CD4-positive, alpha-beta memory T cell (primary cell): ENCODE results near the gene TMC3. TPM values are rescaled to one million over a fixed set of nuclear protein-coding genes. Genes with fewer than 3 reads are reported as not detected.

ENCODE experiments used
- CTCF ChIA-PET: fragments of 350-600 bp; sonication (Branson Sonifier 250); formaldehyde crosslinking; loops from one replicate; lab custom pipeline; 2021; ENCODE audit warnings: inconsistent platforms; ENCODE audit not compliant: partially characterized antibody; lab: Charles Lee
- POLR2A ChIA-PET: fragments of 350-600 bp; sonication (Branson Sonifier 250); formaldehyde crosslinking; loops from one replicate; lab custom pipeline; 2021; ENCODE audit not compliant: partially characterized antibody; lab: Charles Lee
- DNase-seq, 5 donors: peaks; one replicate each; pipeline versions ENCODE4 v3.0.0 to v3.0.0-alpha.2; 2020 to 2022; ENCODE audit warnings: mixed read lengths in 1 of 5
- H3K27ac ChIP-seq: one replicate; pipeline ENCODE4 v1.7.0; 2013; ENCODE audit warnings: low read depth, low read length
- H3K27me3 ChIP-seq: 2 replicates; pipeline ENCODE4 v1.7.0; 2013; ENCODE audit warnings: mild to moderate bottlenecking, low read length, moderate library complexity; ENCODE audit not compliant: insufficient read depth
- H3K36me3 ChIP-seq: 2 replicates; pipeline ENCODE4 v1.7.0; 2013; ENCODE audit warnings: mild to moderate bottlenecking, low read length, moderate library complexity; ENCODE audit not compliant: insufficient read depth
- H3K4me1 ChIP-seq: 2 replicates; pipeline ENCODE4 v1.7.0; 2013; ENCODE audit warnings: mild to moderate bottlenecking, low read length, moderate library complexity; ENCODE audit not compliant: insufficient read depth
- H3K4me3 ChIP-seq, 2 donors: one replicate each; pipeline ENCODE4 v1.7.0; 2013; ENCODE audit warnings: low read length in 2 of 2, mild to moderate bottlenecking in 1 of 2
- H3K9me3 ChIP-seq, 2 donors: one replicate each; pipeline ENCODE4 v1.7.0; 2013; ENCODE audit warnings: low read length in 2 of 2, control low read depth in 1 of 2; ENCODE audit not compliant: control insufficient read depth in 1 of 2
- H3K27ac Mint-ChIP-seq, 7 donors: one replicate each; pipeline ENCODE4 v1.8.0; 2020 to 2021; ENCODE audit warnings: mixed read lengths in 7 of 7, mild to moderate bottlenecking in 6 of 7, inconsistent platforms in 3 of 7, moderate library complexity in 3 of 7
- H3K27me3 Mint-ChIP-seq, 2 donors: one replicate each; pipeline ENCODE4 v1.8.0; 2020 to 2021; ENCODE audit warnings: mixed read lengths in 2 of 2
- H3K36me3 Mint-ChIP-seq, 2 donors: one replicate each; pipeline ENCODE4 v1.8.0; 2020 to 2021; ENCODE audit warnings: mixed read lengths in 2 of 2, inconsistent platforms in 1 of 2, mild to moderate bottlenecking in 1 of 2
- H3K4me1 Mint-ChIP-seq, 4 donors: one replicate each; pipeline ENCODE4 v1.8.0; 2020 to 2021; ENCODE audit warnings: mixed read lengths in 4 of 4, mild to moderate bottlenecking in 1 of 4
- H3K4me3 Mint-ChIP-seq, 8 donors: one replicate each; pipeline ENCODE4 v1.8.0; 2020 to 2021; ENCODE audit warnings: mixed read lengths in 8 of 8, mild to moderate bottlenecking in 7 of 8, moderate library complexity in 6 of 8, inconsistent platforms in 3 of 8
- H3K9me3 Mint-ChIP-seq, 8 donors: one replicate each; pipeline ENCODE4 v1.8.0; 2020 to 2021; ENCODE audit warnings: mixed read lengths in 8 of 8, mild to moderate bottlenecking in 5 of 8, inconsistent platforms in 3 of 8, moderate library complexity in 1 of 8
- intact Hi-C: fragments of 100-400 bp; cut with micrococcal nuclease; formaldehyde crosslinking; loops from one replicate; pipeline ENCODE4 v1.15.1; 2023
- polyA plus RNA-seq, 2 donors: library from polyadenylated mRNA; unstranded; fragments of 300-500 nt; fragmentation: Illumina TruSeq; gene quantifications; one replicate each; pipeline ENCODE4 v1.2.3, GENCODE V29; 2021
- total RNA-seq, 2 experiments: library from RNA; stranded (reverse); gene quantifications; one replicate each; pipeline ENCODE4 v1.2.3, GENCODE V29; 2021

TMC3 gene
- total and polyA plus RNA-seq, 4 experiments from 2014 or later, result 0.05 TPM; not detected in 3

DNA sequence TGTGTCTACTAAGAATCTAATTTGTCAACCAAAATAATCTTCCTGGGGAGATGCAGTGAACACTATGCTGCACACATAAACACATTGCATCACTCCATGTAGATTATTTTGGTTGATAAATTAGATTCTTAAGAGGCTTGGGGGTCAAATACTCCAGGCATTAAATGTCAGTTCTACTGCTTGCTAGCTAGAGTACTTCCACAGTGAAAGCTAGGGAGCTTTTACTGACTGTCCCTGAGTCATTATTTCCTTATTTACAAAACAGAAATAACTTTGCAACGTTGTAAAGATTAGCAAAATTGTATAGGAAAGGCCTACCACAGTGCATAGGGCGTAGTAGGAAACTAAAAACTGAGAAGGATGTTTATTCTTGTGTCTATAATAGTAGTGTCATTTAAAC lies 12.9 kb upstream of the TMC3 start:
- peaks cover 0 to 2% (median 0%) of the 10 kb centered on the region in 8 donors for H3K9me3 Mint-ChIP-seq
- no peaks in the 10 kb centered on the region for H3K27me3 ChIP-seq

DNA sequence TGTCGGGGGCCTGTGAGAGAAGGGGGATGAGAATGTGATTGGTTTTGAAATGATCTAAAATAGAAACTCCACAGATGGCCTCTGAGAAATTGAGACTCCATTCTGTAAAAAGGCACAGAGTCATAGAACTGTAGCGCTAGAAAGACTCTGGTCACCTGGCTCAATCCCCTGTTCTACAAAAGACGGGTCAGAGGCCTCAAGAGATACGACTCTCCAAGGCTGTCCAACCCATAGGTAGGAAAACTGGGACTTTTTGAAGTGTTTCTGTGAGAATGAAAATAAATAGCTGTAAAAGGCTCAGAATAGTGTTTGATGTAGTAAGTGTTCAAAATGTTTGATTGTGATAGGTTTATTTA lies 11.7 kb upstream of the TMC3 start:
- Mint-ChIP-seq H3K4me1 (peaks cover 2 to 10% (median 8%) of the 10 kb centered on the region in 4 donors), H3K4me3 (no peak overlapping the region), H3K27me3 (peaks cover 0 to 3% of the 10 kb centered on the region in 2 donors), H3K36me3 (peaks cover 0 to 17% of the 10 kb centered on the region in 2 donors), H3K27ac (no peak overlapping the region), H3K9me3 (peaks cover 0 to 2% (median 0%) of the 10 kb centered on the region in 8 donors)
- intact Hi-C loops, result no loop called here
- ChIA-PET CTCF (no interaction called here), POLR2A (no interaction called here)
- no peaks in the 10 kb centered on the region for H3K4me1 ChIP-seq
- H3K9me3 ChIP-seq, result no peaks in the 10 kb centered on the region
- no peak for DNase-seq
- no peak overlapping the region for H3K27ac ChIP-seq
- H3K36me3 ChIP-seq, result no peaks in the 10 kb centered on the region
- no peak overlapping the region for H3K4me3 ChIP-seq
- no peaks in the 10 kb centered on the region for H3K27me3 ChIP-seq

More for the DNA sequence above, 12.9 kb upstream of the TMC3 start:
- peaks cover 0 to 10% of the 10 kb centered on the region in 2 donors for H3K36me3 Mint-ChIP-seq
- peaks cover 0 to 3% of the 10 kb centered on the region in 2 donors for H3K27me3 Mint-ChIP-seq
- H3K4me1 ChIP-seq, result no peaks in the 10 kb centered on the region
- H3K27ac ChIP-seq, result no peak overlapping the region
- no peaks in the 10 kb centered on the region for H3K9me3 ChIP-seq
- no peaks in the 10 kb centered on the region for H3K36me3 ChIP-seq
- no peak overlapping the region for H3K27ac Mint-ChIP-seq
- peaks cover 2 to 10% (median 8%) of the 10 kb centered on the region in 4 donors for H3K4me1 Mint-ChIP-seq
- intact Hi-C loops, result no loop called here
- H3K4me3 Mint-ChIP-seq, result no peak overlapping the region
- H3K4me3 ChIP-seq, result no peak overlapping the region
- no peak for DNase-seq
- ChIA-PET CTCF (interaction anchor here (1.1 to 5.0 kb wide), 2 partner anchors 112 to 121 kb away, joined by 3 to 28 read pairs; no protein-coding TSS in a partner anchor), POLR2A (no interaction called here)

DNA sequence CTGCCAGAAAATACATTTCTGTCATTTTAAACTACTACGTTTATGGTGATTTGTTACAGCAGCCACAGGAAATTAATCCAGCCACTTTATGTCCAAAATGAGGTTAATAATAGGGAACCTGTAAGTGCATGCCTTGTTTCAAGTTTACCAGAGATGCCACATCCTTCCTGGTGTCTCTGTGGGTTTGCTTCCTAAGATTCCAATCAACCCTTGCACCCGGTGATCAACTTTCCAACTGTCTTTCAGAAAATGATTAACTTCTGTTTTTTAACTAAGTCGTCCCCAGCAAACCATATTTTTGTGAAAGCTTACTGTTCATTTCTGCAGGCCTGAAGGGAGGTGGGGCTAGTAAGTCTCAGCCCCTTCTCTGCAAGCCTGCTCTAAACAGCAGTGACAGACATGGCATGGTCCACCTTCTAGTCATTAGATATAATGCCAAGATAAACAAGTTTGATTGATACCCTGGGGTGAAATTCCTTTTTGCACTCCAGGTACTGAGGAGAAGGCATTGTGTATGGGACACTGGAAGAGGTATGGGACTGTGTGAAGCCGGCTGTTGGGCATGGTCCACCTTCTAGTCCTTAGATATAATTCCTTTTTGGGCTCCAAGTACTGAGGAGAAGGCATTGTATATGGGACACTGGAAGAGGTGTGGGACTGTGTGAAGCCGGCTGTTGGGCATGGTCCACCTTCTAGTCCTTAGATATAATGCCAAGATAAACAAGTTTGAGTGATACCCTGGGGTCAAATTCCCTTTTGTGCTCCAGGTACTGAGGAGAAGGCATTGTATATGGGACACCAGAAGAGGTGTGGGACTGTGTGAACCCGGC lies 11.1 kb upstream of the TMC3 start:
- H3K27me3 ChIP-seq, result no peaks in the 10 kb centered on the region
- intact Hi-C loops, result no loop called here
- CTCF ChIA-PET, result no interaction called here
- H3K36me3 ChIP-seq, result no peaks in the 10 kb centered on the region
- no peak overlapping the region for H3K27ac ChIP-seq
- no peak overlapping the region for H3K4me3 Mint-ChIP-seq
- H3K27me3 Mint-ChIP-seq, result peaks cover 0 to 5% of the 10 kb centered on the region in 2 donors
- H3K4me1 Mint-ChIP-seq, result peaks cover 2 to 10% (median 8%) of the 10 kb centered on the region in 4 donors
- POLR2A ChIA-PET, result no interaction called here
- no peak for DNase-seq
- H3K36me3 Mint-ChIP-seq, result peaks cover 0 to 20% of the 10 kb centered on the region in 2 donors
- H3K27ac Mint-ChIP-seq, result no peak overlapping the region
- no peak overlapping the region for H3K4me3 ChIP-seq
- H3K9me3 Mint-ChIP-seq, result peaks cover 0 to 2% (median 0%) of the 10 kb centered on the region in 8 donors
- no peaks in the 10 kb centered on the region for H3K4me1 ChIP-seq
- H3K9me3 ChIP-seq, result no peaks in the 10 kb centered on the region

DNA sequence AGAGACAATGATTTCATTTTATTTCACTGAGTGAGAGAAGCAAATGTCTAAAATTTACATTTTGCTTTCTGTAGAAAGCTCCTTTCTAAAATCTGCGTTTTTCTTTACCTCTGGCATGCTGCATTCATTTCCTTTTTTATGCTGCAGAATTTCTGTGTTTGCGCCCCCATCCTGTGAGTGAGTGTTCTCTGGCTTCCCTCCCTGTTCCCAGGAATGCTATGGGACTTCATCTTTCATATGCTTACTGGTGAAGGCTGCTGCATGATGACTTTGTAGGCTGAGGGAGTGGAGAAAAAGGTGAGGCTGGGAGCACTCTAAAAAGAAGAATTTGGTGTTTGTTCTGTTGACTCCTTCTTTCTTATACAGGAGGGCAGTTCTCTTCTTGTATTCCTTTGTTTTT lies 7.7 kb upstream of the TMC3 start:
- Mint-ChIP-seq H3K4me3 (no peak overlapping the region), H3K36me3 (peaks cover 0 to 20% of the 10 kb centered on the region in 2 donors), H3K9me3 (peaks cover 0 to 2% (median 0%) of the 10 kb centered on the region in 8 donors), H3K27ac (no peak overlapping the region), H3K4me1 (peaks cover 2 to 10% (median 8%) of the 10 kb centered on the region in 4 donors), H3K27me3 (peaks cover 0 to 7% of the 10 kb centered on the region in 2 donors)
- Histone ChIP-seq H3K27ac (no peak overlapping the region), H3K9me3 (no peaks in the 10 kb centered on the region), H3K4me1 (no peaks in the 10 kb centered on the region), H3K36me3 (no peaks in the 10 kb centered on the region), H3K27me3 (no peaks in the 10 kb centered on the region), H3K4me3 (no peak overlapping the region)
- DNase-seq, result no peak
- ChIA-PET POLR2A (no interaction called here), CTCF (interaction anchor here (0.6 to 2.3 kb wide), 4 partner anchors 14 to 115 kb away, joined by 3 to 9 read pairs (median 4); no protein-coding TSS in a partner anchor)
- intact Hi-C loops, result no loop called here

DNA sequence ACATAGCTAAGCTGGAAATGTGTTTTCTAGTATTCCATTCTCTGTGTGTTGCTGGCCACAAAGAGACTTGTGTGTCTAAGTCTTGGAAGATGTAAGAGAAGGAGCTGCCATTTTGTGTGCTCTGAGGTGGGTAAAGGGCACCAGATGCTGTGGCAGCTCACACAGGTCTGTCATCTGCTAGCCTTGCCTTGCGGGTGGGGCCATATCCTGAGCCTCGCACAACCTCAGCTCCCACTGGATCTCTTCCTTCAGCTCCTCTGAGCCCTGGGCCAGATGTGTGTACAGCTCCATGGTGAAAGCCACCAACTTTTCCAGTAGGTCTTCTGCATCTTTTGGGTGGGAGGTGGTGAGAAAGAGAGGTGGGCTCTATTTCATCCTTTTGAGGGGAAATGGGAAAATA lies 6.7 kb upstream of the TMC3 start:
- H3K4me1 Mint-ChIP-seq, result peaks cover 2 to 10% (median 8%) of the 10 kb centered on the region in 4 donors
- peaks cover 0 to 7% of the 10 kb centered on the region in 2 donors for H3K27me3 Mint-ChIP-seq
- Histone ChIP-seq H3K9me3 (no peaks in the 10 kb centered on the region), H3K36me3 (no peaks in the 10 kb centered on the region), H3K27me3 (no peaks in the 10 kb centered on the region), H3K4me3 (no peak overlapping the region), H3K4me1 (no peaks in the 10 kb centered on the region), H3K27ac (no peak overlapping the region)
- peaks cover 0 to 2% (median 0%) of the 10 kb centered on the region in 8 donors for H3K9me3 Mint-ChIP-seq
- intact Hi-C loops, result no loop called here
- H3K27ac Mint-ChIP-seq, result no peak overlapping the region
- H3K4me3 Mint-ChIP-seq, result no peak overlapping the region
- H3K36me3 Mint-ChIP-seq, result peaks cover 0 to 20% of the 10 kb centered on the region in 2 donors
- POLR2A ChIA-PET, result no interaction called here
- CTCF ChIA-PET, result interaction anchor here (1.1 to 2.3 kb wide), 3 partner anchors 15 to 114 kb away, joined by 3 to 9 read pairs (median 3); no protein-coding TSS in a partner anchor
- DNase-seq, result no peak

DNA sequence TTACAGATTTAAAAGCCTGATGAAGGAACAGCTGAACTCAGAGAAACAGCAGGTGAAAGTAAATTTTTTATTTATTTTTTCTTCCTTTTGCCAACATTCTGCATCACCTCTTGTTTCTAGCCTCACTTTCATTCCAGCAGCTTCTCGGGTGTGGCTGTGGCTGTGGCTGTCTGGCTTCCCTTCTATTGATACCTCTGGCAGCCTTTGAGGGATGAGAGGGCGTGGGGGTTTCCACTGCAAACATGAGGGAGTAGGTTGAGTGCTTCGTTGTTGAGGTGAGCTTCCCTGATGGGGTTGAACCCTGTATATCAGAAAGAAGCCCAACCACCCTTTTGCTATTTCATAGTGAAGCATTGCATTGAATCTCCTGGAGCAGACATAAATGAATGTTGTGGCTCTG lies 6.2 kb upstream of the TMC3 start:
- no peak overlapping the region for H3K4me3 ChIP-seq
- peaks cover 0 to 7% of the 10 kb centered on the region in 2 donors for H3K27me3 Mint-ChIP-seq
- peaks cover 0 to 20% of the 10 kb centered on the region in 2 donors for H3K36me3 Mint-ChIP-seq
- POLR2A ChIA-PET, result no interaction called here
- intact Hi-C loops, result no loop called here
- H3K4me1 Mint-ChIP-seq, result peaks cover 2 to 10% (median 8%) of the 10 kb centered on the region in 4 donors
- H3K9me3 ChIP-seq, result no peaks in the 10 kb centered on the region
- no peak overlapping the region for H3K27ac ChIP-seq
- no peak overlapping the region for H3K27ac Mint-ChIP-seq
- no peak overlapping the region for H3K4me3 Mint-ChIP-seq
- peaks cover 0 to 2% (median 0%) of the 10 kb centered on the region in 8 donors for H3K9me3 Mint-ChIP-seq
- H3K27me3 ChIP-seq, result no peaks in the 10 kb centered on the region
- no peak for DNase-seq
- CTCF ChIA-PET, result interaction anchor here (1.1 to 2.3 kb wide), 2 partner anchors 22 to 114 kb away, joined by 3 to 9 read pairs; no protein-coding TSS in a partner anchor
- no peaks in the 10 kb centered on the region for H3K36me3 ChIP-seq
- H3K4me1 ChIP-seq, result no peaks in the 10 kb centered on the region

DNA sequence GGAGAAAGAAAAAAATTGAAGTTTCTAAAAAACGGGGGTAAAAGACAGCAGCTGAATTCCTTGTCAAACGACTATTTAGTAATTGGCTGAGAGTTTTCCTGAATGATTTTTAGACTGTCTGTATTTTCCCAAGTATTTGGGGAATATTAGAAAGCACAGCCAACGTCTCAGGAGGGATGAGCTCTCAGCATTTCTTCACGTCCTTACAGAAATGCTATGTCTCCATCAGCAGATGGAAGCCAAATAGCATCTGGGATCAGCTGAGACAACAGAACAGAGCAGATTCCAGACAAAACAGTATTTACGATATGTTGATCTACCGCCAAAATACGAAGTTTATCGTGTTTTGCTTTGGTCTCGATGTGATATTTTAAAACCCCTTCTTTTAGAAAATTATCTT lies 5.3 kb upstream of the TMC3 start:
- no peak for DNase-seq
- H3K36me3 ChIP-seq, result no peaks in the 10 kb centered on the region
- Mint-ChIP-seq H3K27ac (no peak overlapping the region), H3K9me3 (peaks cover 0 to 2% (median 0%) of the 10 kb centered on the region in 8 donors), H3K36me3 (peaks cover 0 to 14% of the 10 kb centered on the region in 2 donors), H3K4me3 (no peak overlapping the region), H3K27me3 (peaks cover 0 to 7% of the 10 kb centered on the region in 2 donors), H3K4me1 (peaks cover 0 to under 1% (median 0%) of the 10 kb centered on the region in 4 donors)
- no peak overlapping the region for H3K27ac ChIP-seq
- no peaks in the 10 kb centered on the region for H3K4me1 ChIP-seq
- H3K9me3 ChIP-seq, result no peaks in the 10 kb centered on the region
- ChIA-PET CTCF (interaction anchor here (1.3 kb wide), 1 partner anchor 113 kb away, joined by 4 read pairs; no protein-coding TSS in a partner anchor), POLR2A (no interaction called here)
- H3K27me3 ChIP-seq, result no peaks in the 10 kb centered on the region
- no peak overlapping the region for H3K4me3 ChIP-seq
- intact Hi-C loops, result no loop called here
